Measurements from ENCODE around the gene S100A7A. TPM values are rescaled to one million over a fixed set of nuclear protein-coding genes. Genes with fewer than 3 reads are reported as not detected.

The S100A7A gene
- total and polyA plus RNA-seq, 4 donors: not detected

DNA sequence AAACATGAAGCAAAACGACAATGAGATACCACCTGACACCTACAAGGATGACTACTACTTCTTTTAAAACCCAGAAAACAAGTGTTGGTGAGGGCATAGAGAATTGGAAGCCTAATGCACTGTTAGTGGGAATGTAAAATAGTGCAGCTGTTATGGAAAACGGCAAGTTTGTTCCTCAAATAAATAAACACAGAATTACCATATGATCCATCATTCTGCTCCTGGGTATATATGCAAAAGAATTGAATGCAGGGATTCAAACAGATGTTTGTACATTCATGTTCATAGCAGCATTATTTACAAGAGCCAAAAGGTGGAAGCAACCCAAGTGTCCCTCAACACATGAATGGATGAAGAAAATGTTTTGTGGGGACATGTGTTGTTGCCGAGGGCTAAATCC is 24.1 kb upstream of the S100A7A start:
- H3K27ac ChIP-seq (ENCODE audit: low read depth in 1 of 2, low read length in 2 of 2): no peak overlapping the region
- 49% methylated on average over 3 of the region's 3 CpGs for WGBS

DNA sequence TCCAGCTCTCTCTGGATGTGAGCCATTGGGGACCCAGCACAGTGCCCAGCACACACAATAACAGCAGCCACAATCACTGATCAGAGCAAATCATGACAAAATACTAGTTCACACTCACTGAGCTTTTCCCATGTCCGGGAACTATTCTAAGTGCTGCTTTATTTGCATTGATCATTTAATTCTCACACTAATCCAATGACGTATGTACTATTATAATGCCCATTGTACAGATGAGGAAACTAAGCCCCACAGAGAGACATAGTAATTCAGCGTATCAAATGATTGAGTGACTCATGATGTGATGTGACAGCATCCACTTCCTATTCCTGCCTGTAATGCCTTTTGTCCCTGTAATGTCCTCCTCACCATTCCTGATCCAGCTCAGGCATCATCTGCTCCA is 23.5 kb upstream of the S100A7A start:
- DNase-seq (ENCODE audit: low spot score): no peak
- Histone ChIP-seq H3K36me3 (ENCODE audit: control insufficient read depth in 4 of 4, insufficient read depth in 3 of 4, low read depth in 1 of 4, low read length in 3 of 4) (no peaks in the 10 kb centered on the region), H3K9me3 (ENCODE audit: control insufficient read depth in 4 of 4, low read length in 3 of 4) (no peaks in the 10 kb centered on the region), H3K27ac (ENCODE audit: low read depth in 1 of 2, low read length in 2 of 2) (no peak overlapping the region), H3K4me1 (ENCODE audit: control insufficient read depth in 4 of 4, insufficient read depth in 4 of 4, low read length in 3 of 4) (no peaks in the 10 kb centered on the region), H3K27me3 (ENCODE audit: control insufficient read depth in 4 of 4, insufficient read depth in 4 of 4, low read length in 3 of 4) (peaks cover 0 to 5% (median 0%) of the 10 kb centered on the region in 4 donors), H3K4me3 (ENCODE audit: low read depth in 1 of 3, low read length in 3 of 3) (no peak overlapping the region), H3K9ac (ENCODE audit: low read depth in 1 of 2, low read length in 2 of 2) (no peak overlapping the region)
- WGBS: 79% methylated on average over 3 of the region's 3 CpGs
- TF ChIP-seq, protein P1, sequence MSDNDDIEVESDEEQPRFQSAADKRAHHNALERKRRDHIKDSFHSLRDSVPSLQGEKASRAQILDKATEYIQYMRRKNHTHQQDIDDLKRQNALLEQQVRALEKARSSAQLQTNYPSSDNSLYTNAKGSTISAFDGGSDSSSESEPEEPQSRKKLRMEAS (IDR thresholded peaks at IDR 0.05): no peak
- TF ChIP-seq SP1 (IDR thresholded peaks at IDR 0.05): no peak
- TF ChIP-seq, protein P2, sequence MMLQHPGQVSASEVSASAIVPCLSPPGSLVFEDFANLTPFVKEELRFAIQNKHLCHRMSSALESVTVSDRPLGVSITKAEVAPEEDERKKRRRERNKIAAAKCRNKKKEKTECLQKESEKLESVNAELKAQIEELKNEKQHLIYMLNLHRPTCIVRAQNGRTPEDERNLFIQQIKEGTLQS (IDR thresholded peaks at IDR 0.05): no peak
- TF ChIP-seq, protein P3, sequence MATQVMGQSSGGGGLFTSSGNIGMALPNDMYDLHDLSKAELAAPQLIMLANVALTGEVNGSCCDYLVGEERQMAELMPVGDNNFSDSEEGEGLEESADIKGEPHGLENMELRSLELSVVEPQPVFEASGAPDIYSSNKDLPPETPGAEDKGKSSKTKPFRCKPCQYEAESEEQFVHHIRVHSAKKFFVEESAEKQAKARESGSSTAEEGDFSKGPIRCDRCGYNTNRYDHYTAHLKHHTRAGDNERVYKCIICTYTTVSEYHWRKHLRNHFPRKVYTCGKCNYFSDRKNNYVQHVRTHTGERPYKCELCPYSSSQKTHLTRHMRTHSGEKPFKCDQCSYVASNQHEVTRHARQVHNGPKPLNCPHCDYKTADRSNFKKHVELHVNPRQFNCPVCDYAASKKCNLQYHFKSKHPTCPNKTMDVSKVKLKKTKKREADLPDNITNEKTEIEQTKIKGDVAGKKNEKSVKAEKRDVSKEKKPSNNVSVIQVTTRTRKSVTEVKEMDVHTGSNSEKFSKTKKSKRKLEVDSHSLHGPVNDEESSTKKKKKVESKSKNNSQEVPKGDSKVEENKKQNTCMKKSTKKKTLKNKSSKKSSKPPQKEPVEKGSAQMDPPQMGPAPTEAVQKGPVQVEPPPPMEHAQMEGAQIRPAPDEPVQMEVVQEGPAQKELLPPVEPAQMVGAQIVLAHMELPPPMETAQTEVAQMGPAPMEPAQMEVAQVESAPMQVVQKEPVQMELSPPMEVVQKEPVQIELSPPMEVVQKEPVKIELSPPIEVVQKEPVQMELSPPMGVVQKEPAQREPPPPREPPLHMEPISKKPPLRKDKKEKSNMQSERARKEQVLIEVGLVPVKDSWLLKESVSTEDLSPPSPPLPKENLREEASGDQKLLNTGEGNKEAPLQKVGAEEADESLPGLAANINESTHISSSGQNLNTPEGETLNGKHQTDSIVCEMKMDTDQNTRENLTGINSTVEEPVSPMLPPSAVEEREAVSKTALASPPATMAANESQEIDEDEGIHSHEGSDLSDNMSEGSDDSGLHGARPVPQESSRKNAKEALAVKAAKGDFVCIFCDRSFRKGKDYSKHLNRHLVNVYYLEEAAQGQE (IDR thresholded peaks at IDR 0.05): no peak
- TF ChIP-seq, protein P4, sequence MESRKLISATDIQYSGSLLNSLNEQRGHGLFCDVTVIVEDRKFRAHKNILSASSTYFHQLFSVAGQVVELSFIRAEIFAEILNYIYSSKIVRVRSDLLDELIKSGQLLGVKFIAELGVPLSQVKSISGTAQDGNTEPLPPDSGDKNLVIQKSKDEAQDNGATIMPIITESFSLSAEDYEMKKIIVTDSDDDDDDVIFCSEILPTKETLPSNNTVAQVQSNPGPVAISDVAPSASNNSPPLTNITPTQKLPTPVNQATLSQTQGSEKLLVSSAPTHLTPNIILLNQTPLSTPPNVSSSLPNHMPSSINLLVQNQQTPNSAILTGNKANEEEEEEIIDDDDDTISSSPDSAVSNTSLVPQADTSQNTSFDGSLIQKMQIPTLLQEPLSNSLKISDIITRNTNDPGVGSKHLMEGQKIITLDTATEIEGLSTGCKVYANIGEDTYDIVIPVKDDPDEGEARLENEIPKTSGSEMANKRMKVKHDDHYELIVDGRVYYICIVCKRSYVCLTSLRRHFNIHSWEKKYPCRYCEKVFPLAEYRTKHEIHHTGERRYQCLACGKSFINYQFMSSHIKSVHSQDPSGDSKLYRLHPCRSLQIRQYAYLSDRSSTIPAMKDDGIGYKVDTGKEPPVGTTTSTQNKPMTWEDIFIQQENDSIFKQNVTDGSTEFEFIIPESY (IDR thresholded peaks at IDR 0.05): no peak
- TF ChIP-seq, protein P5, sequence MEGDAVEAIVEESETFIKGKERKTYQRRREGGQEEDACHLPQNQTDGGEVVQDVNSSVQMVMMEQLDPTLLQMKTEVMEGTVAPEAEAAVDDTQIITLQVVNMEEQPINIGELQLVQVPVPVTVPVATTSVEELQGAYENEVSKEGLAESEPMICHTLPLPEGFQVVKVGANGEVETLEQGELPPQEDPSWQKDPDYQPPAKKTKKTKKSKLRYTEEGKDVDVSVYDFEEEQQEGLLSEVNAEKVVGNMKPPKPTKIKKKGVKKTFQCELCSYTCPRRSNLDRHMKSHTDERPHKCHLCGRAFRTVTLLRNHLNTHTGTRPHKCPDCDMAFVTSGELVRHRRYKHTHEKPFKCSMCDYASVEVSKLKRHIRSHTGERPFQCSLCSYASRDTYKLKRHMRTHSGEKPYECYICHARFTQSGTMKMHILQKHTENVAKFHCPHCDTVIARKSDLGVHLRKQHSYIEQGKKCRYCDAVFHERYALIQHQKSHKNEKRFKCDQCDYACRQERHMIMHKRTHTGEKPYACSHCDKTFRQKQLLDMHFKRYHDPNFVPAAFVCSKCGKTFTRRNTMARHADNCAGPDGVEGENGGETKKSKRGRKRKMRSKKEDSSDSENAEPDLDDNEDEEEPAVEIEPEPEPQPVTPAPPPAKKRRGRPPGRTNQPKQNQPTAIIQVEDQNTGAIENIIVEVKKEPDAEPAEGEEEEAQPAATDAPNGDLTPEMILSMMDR (IDR thresholded peaks at IDR 0.05; ENCODE audit: low read depth, low read length, missing input control): no peak

More for the DNA sequence above, 24.1 kb upstream of the S100A7A start:
- H3K36me3 ChIP-seq (ENCODE audit: control insufficient read depth in 4 of 4, insufficient read depth in 3 of 4, low read depth in 1 of 4, low read length in 3 of 4): no peaks in the 10 kb centered on the region
- H3K9me3 ChIP-seq (ENCODE audit: control insufficient read depth in 4 of 4, low read length in 3 of 4): no peaks in the 10 kb centered on the region
- TF ChIP-seq, protein P4 (IDR thresholded peaks at IDR 0.05): no peak
- TF ChIP-seq RAD21 (IDR thresholded peaks at IDR 0.05) (no peak), HNF4A (conservative IDR thresholded peaks at IDR 0.05) (no peak), TAF1 (conservative IDR thresholded peaks at IDR 0.05) (no peak), FOXA1 (IDR thresholded peaks at IDR 0.05) (no peak), RXRA (IDR thresholded peaks at IDR 0.05) (no peak), GABPA (IDR thresholded peaks at IDR 0.05 in 1 of 2, conservative IDR thresholded peaks at IDR 0.05 in 1 of 2) (no peak)
- no peak overlapping the region for H3K4me3 ChIP-seq (ENCODE audit: low read depth in 1 of 3, low read length in 3 of 3)
- no peaks in the 10 kb centered on the region for H3K4me1 ChIP-seq (ENCODE audit: control insufficient read depth in 4 of 4, insufficient read depth in 4 of 4, low read length in 3 of 4)
- no peak overlapping the region for H3K9ac ChIP-seq (ENCODE audit: low read depth in 1 of 2, low read length in 2 of 2)
- no peak for DNase-seq (ENCODE audit: low spot score)
- H3K27me3 ChIP-seq (ENCODE audit: control insufficient read depth in 4 of 4, insufficient read depth in 4 of 4, low read length in 3 of 4): peaks cover 0 to 5% (median 0%) of the 10 kb centered on the region in 4 donors
